ENCODE results near the gene BTBD2.
"Not testable (repeated sequence)": the region's sequence is repeated elsewhere in the genome, so short reads cannot be mapped to it uniquely, and the experiment has no call there.

BTBD2 gene

DNA sequence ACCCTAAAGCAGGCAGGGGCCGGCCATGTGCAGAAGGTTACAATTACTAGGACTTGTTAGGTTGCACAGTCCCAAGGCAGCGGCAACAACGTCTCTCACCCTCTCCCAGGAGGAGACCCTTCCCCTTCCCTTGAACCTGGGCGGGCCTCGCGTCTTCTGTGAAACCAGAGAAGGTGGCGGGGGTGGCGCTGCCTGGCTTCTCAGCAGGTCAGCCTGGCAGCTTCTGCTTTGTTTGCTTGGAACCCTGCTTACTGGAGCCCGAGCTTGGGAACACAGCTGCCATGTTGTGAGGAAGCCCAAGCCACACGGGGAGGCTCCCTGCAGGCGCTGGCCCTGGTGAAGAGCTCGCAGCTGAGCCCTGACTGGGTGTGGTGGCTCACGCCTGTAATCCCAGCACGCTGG is 20.1 kb upstream of the BTBD2 start:
- Histone ChIP-seq H3K4me3 (ENCODE audit: low read depth in 1 of 2, low read length in 1 of 2) (no peak overlapping the region), H3K27me3 (no peaks in the 10 kb centered on the region), H3K36me3 (peaks cover 34% of the 10 kb centered on the region), H3K4me1 (ENCODE audit: control insufficient read depth in 1 of 2, insufficient read depth in 1 of 2, low read depth in 1 of 2, low read length in 1 of 2) (peaks cover 22 to 29% of the 10 kb centered on the region in 2 experiments), H3K9me3 (no peaks in the 10 kb centered on the region), H3K27ac (no peak overlapping the region)
- no peak for TF ChIP-seq CTCF (IDR thresholded peaks at IDR 0.05)

- no peak overlapping the region for H3K4me3 ChIP-seq (ENCODE audit: low read depth in 1 of 2, low read length in 1 of 2)
- no peak for TF ChIP-seq CTCF (IDR thresholded peaks at IDR 0.05)
- no peak overlapping the region for H3K27ac ChIP-seq
- no peaks in the 10 kb centered on the region for H3K27me3 ChIP-seq
- peaks cover 28% of the 10 kb centered on the region for H3K36me3 ChIP-seq
- H3K4me1 ChIP-seq (ENCODE audit: control insufficient read depth in 1 of 2, insufficient read depth in 1 of 2, low read depth in 1 of 2, low read length in 1 of 2): peaks cover 22 to 29% of the 10 kb centered on the region in 2 experiments
- H3K9me3 ChIP-seq: no peaks in the 10 kb centered on the region
These were observed 19.4 kb upstream of the BTBD2 start for GRCh38 chr19:2034729-2035589.

- H3K27me3 ChIP-seq; H3K27ac ChIP-seq; H3K9me3 ChIP-seq; H3K4me3 ChIP-seq (ENCODE audit: low read depth in 1 of 2, low read length in 1 of 2): not testable (repeated sequence)
- Histone ChIP-seq H3K4me1 (ENCODE audit: control insufficient read depth in 1 of 2, insufficient read depth in 1 of 2, low read depth in 1 of 2, low read length in 1 of 2) (peaks cover 22 to 29% of the 10 kb centered on the region in 2 experiments), H3K36me3 (peaks cover 21% of the 10 kb centered on the region)
These were observed 18.7 kb upstream of the BTBD2 start for GRCh38 chr19:2034253-2034652.

- no peaks in the 10 kb centered on the region for H3K27me3 ChIP-seq
These were observed 18.3 kb upstream of the BTBD2 start for GRCh38 chr19:2033825-2034159.

DNA sequence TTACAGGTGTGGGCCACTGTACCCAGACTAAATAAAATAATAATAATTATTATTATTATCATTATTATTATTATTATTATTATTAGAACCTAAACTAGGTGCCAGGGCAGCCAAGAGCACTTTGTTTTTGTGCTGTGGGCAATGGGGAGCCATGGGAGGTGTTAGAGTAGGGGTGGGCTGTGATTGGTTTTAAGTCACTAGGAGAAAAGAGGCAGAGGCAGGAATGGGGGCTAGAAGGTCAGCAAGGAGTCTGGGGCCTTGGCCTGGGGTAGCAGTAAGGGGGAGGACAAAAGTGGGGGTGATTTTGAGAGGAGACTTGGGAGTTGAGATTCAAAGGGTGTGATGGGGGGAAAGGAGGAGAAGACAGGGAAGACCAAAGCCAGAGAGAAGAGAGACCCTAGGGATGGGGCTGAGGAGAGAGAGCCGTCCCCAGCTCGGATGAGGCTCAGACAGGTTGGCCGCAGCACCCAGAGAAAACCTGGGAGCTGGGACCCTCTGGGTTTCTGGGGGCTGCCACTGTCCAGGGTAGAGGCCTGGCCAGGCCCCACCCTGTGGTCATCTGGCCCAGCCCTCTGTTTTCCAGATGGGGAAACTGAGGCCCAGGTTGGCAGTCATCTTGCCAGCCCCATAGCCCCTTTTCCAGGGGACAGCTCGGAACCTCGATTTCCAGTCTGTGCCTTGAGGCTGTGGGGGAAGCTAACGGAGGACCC is 17.8 kb upstream of the BTBD2 start:
- H3K4me3 ChIP-seq (ENCODE audit: low read depth in 1 of 2, low read length in 1 of 2): peak overlapping the region; percentile 56 to 58
- H3K4me1 ChIP-seq (ENCODE audit: control insufficient read depth in 1 of 2, insufficient read depth in 1 of 2, low read depth in 1 of 2, low read length in 1 of 2): peaks cover 22 to 29% of the 10 kb centered on the region in 2 experiments
- H3K36me3 ChIP-seq: peaks cover 11% of the 10 kb centered on the region
- H3K27me3 ChIP-seq: no peaks in the 10 kb centered on the region
- peak overlapping the region; percentile 79 for H3K27ac ChIP-seq
- H3K9me3 ChIP-seq: no peaks in the 10 kb centered on the region
- no peak for TF ChIP-seq CTCF (IDR thresholded peaks at IDR 0.05)

More at GRCh38 chr19:2033825-2034159, 18.3 kb upstream of the BTBD2 start:
- peaks cover 16% of the 10 kb centered on the region for H3K36me3 ChIP-seq
- peaks cover 22 to 29% of the 10 kb centered on the region in 2 experiments for H3K4me1 ChIP-seq (ENCODE audit: control insufficient read depth in 1 of 2, insufficient read depth in 1 of 2, low read depth in 1 of 2, low read length in 1 of 2)
- H3K9me3 ChIP-seq: no peaks in the 10 kb centered on the region
- no peak overlapping the region for H3K4me3 ChIP-seq (ENCODE audit: low read depth in 1 of 2, low read length in 1 of 2)
- TF ChIP-seq CTCF (IDR thresholded peaks at IDR 0.05): no peak
- H3K27ac ChIP-seq: no peak overlapping the region

Measured in neutrophil (primary cell).